Measurements from ENCODE around the gene HOTAIR. TPM values are rescaled to one million over a fixed set of nuclear protein-coding genes. Genes with fewer than 3 reads are reported as not detected.

The HOTAIR gene
- total RNA-seq, 1 donor from 2014 or later = not detected

DNA sequence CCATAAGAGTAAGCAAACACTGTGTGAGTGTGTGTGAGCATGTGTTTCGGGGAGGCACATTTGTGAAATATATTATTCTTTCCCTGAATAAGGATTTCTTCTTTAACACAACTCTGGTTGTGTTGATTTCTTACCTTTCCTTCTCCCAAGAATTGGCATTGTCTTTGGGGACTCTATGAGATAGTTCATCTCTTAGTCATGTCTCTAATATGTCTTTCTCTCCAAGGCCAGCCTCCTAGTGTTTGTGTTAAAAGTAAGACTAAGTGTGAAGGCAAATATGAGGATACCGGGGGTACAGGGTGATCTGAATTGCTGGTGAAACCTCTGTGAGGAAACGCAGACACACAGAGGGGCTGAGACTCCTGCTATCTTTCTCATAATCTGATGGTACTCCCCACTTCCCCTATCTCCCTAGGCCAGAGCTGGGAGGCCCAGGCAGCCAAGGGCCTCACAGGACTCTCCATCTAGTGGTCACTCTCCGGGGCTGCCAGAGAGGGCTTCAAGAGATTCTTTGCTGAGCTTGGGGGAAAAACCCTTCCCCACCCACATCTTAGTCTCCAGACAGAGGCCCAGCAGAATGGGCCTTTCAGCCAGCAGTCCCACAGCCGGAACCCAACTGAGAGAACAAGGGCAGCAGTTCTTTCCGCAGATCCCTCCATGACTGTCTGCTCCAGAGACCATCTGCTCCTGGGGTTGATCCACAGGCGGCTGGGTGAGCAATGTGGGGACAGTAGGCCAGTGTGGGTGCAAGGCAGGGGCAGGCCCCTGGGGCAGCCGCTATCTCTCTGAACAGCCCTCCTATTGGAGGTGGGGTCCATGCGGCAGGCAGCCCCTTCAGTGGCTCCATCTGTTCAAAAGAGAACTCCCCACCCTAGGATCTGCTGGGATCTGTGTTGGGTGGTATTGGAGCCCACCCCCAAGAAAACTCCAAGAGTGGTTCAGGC, 25.8 kb downstream of the HOTAIR start:
- DNase-seq = no peak

DNA sequence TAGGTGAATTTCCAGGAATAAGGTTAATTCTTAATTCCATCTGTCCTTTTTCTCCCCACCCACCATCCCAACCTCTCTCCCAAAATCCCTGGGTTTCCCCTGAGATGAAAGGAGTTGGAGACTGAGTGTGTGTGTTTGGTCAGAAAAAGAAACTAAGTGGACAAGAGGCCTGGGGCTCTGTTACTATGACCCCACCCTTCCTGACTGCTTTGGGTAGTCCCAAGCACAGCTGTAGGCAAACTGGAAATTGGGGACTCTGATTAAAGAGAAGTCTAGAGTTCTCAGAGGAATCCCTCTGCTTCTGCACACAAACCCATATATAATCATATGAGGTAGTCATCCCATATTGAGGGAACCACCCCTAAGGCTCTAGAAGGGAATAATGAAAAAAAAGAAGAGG, 27.0 kb downstream of the HOTAIR start:
- DNase-seq = no peak

- DNase-seq = no peak
These were observed 29.6 kb downstream of the HOTAIR start for GRCh38 chr12:53944907-53945847.

DNA sequence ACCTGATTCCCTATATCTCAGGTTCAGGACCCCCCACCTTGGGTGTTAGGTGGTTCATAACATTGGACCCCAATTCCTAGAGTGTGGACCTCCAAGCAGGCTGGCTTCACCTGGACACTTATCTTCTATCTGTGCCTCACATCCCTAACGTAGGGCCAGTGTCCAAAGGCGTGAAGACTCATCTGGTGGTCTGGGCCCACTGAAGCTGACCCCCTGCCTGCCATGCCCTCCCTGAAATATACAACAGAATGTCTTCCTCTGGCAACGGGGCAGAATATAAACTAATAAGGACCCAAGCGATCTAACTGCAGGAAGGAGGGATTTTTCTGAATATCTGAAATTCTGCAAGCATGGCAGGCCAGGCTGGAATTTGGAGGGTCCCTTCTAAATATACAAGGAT, 30.5 kb downstream of the HOTAIR start:
- no peak for DNase-seq

GRCh38 chr12:53942467-53942997, 32.2 kb downstream of the HOTAIR start:
- DNase-seq = no peak

DNA sequence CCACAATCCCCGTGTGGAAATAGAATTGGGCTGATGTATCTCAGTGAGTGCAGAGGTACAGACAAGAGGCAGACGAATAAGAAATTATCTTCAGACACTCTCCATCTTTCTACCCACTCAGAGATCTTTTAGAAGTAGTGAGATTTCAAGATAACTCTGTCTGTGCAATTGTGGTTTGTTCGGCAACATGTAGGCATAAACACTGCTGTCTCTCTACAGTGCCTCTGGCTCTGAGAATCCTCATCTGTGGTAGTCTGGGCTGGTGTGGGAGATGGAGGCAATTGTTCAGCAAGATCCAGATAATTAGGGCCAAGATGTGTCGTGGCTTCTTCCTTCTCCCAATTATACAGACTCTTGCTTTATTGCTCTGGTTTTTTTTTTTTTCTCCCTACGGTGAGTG, 33.0 kb downstream of the HOTAIR start:
- no peak for DNase-seq

DNA sequence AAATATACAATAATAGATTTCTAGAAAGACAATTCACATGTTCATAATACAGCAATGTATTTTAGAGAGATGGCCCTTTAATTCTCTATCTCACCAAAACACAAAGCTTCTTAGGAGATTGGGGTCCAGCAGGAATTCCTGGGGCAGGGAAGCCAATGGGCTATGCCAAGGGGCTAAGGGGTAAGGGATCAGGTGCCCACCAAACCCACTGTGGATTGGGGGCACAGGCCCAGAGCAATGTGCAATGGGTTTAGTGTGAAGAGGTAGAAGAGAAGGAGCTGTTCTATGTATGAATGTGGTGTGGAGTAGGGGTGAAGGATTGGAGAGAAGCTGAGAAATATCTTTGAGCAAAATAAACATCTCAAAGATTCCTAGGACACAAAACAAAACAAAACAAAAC, 33.6 kb downstream of the HOTAIR start:
- no peak for DNase-seq

GRCh38 chr12:53940443-53941014, 34.2 kb downstream of the HOTAIR start:
- no peak for DNase-seq

DNA sequence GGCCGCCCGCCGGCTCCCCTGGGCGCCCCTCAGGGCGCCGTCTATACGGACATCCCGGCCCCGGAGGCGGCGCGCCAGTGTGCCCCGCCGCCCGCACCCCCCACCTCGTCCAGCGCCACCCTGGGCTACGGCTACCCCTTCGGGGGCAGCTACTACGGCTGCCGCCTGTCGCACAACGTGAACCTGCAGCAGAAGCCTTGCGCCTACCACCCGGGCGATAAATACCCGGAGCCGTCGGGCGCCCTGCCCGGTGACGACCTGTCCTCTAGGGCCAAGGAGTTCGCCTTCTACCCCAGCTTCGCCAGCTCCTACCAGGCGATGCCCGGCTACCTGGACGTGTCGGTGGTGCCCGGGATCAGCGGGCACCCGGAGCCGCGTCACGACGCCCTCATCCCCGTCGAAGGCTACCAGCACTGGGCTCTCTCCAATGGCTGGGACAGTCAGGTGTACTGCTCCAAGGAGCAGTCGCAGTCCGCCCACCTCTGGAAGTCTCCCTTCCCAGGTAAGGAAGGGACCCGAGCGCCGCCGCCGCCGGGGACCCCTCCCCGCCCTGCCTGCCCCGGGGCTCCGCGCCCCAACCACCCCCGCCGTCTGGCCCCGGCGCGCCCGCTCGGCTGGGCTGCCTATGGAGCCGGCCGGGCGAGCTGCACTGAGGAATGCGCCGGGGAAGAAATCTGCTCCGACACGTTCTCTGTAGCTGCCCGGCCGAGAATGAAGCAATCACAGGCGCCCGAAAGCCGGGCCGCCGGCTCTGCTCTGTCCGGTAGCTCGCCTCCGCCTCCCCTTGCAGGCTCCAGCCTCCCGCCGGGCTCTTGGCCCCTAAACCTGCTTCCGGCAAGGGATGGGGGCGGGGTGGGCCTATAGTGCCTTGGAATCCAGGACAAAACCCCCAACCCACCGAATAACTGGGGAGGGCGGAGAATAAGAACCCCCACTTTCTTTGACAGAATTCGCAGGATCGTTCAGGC, 35.3 kb downstream of the HOTAIR start:
- DNase-seq = no peak

GRCh38 chr12:53938326-53939140, 36.2 kb downstream of the HOTAIR start, which contains the start of gene HOXC13:
Gene HOXC13, plus strand, starts transcription at chr12:53938831. Its CDS starts 76 bp downstream, at chr12:53938907.
- DNase-seq = no peak

- no peak for DNase-seq
These were observed 37.0 kb downstream of the HOTAIR start for GRCh38 chr12:53937596-53938325.

GRCh38 chr12:53937099-53937498, 37.7 kb downstream of the HOTAIR start:
- no peak for DNase-seq

DNA sequence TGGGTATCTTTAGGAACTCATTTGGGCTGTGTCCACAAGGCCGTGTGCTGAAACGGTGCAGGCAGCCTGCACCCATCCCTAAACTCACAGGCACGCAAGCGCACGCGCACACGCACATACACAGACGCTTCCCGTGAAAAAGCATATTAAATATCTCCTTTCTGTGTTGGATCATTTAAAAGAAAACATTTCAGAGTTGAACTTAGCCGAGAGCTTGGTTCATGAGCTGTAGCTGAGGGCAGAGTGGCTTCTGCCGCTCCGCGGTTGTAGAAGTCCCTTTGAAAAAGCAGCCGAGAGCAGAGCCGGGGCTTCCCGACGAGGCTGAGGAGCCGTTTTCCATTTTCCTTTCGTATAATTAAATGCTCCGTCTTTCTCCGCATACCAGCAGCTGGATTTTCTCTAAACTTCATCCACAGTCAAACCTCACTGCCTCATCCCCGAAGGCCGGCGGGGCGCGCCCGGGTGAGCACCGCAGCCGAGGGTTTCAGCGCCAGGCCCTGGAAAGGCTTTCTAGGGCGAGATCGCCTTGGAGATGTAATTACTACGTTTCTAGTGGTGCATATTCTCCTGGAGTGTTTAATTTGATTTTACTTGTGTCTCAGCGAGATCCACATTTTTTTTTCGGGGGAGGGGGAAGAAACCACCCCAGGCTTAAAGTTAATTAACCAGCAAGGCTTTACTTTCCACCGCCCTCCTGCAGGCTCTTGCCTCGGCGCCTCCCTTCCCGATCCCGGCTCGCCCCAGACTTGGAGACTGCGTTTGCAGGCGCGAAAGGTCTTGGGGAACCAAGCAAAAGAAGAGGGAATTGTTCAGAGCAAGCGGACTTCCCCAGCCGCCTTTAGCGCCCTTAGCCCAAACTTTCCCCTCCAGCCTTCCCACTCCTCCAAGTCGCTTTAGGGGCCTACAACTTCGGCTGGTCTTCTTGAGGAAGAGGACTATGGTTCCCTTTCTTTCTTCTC, 39.1 kb downstream of the HOTAIR start:
- DNase-seq = no peak

GRCh38 chr12:53932915-53933314, 41.8 kb downstream of the HOTAIR start:
- DNase-seq = no peak

GRCh38 chr12:53931844-53932581, 42.7 kb downstream of the HOTAIR start:
- no peak for DNase-seq

- no peak for DNase-seq
These were observed 44.0 kb downstream of the HOTAIR start for GRCh38 chr12:53930591-53931255.

GRCh38 chr12:53929527-53929926, 45.2 kb downstream of the HOTAIR start:
- no peak for DNase-seq

Data from occipital lobe (tissue), 2 donors.